Measurements from ENCODE around the gene CPVL.

Gene CPVL

DNA sequence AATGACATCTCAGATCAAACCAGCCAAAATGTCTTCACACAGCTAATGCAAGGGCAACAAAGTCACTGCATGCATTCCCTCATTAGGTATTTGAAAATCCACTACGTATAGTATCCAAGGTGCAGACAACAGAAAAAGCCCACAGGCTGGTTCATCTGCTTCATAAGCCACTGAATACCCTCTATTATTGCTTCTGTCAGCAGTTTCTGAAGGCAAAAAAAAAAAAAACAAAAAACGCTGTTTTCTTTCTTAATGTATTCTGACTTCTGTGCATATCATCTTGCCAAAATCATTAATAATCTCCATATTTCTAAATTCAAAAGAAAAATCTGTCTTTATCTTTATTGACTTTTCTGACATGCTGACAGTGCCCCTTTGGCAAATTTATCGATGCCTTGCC, 13.4 kb downstream of the CPVL start:
- H2BK15ac ChIP-seq (replicated peaks; ENCODE audit: low read depth), result no peak overlapping the region
- no CpG with 5 or more reads among the region's 3 CpGs for WGBS (ENCODE audit: extremely low coverage, insufficient coverage, low lambda C conversion rate)

DNA sequence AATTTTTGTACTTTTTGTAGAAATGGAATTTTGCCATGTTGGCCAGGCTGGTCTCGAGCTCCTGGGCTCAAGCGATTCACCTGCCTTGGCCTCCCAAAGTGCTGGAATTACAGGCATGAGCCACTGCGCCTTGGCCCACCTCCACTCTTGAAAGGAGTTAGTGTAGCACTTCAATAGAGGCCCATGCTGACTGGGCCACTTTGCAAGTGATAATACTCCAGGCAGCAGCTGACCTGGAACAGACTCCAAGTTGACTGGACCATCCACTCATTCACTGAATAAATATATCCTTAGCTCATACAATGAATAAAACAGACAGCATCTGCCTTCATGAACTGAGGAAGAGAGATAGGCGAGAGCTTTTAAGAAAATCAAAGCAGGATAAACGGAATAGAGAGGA, 14.7 kb downstream of the CPVL start:
- Histone ChIP-seq H3K4me2 (ENCODE audit: low read length) (no peak overlapping the region), H3K4me3 (ENCODE audit: low read length) (no peak overlapping the region), H2BK120ac (ENCODE audit: low read depth, low read length) (no peak overlapping the region), H4K8ac (ENCODE audit: low read depth, low read length) (no peak overlapping the region), H3K56ac (ENCODE audit: low read length) (no peak overlapping the region), H3K36me3 (ENCODE audit: control insufficient read depth, insufficient read depth, low read length) (no peaks in the 10 kb centered on the region), H3K27me3 (ENCODE audit: insufficient read depth, low read length, poor library complexity) (no peaks in the 10 kb centered on the region), H3K9ac (ENCODE audit: low read length) (no peak overlapping the region), H4K5ac (ENCODE audit: low read length) (no peak overlapping the region), H2BK15ac (replicated peaks; ENCODE audit: low read depth) (no peak overlapping the region), H3K23ac (ENCODE audit: low read length) (no peak overlapping the region), H3K18ac (ENCODE audit: low read length) (no peak overlapping the region), H3K27ac (ENCODE audit: low read depth, low read length) (no peak overlapping the region), H3K4me1 (ENCODE audit: control insufficient read depth, low read depth, low read length) (peaks cover 2% of the 10 kb centered on the region), H3K4ac (ENCODE audit: low read depth, low read length) (no peak overlapping the region), H2BK5ac (ENCODE audit: low read length) (no peak overlapping the region), H3K79me2 (ENCODE audit: control insufficient read depth, insufficient read depth, low read length) (no peaks in the 10 kb centered on the region), H2AK5ac (ENCODE audit: low read length) (no peak overlapping the region), H3K79me1 (ENCODE audit: low read length) (no peaks in the 10 kb centered on the region)
- DNase-seq, result no peak
- WGBS (ENCODE audit: extremely low coverage, insufficient coverage, low lambda C conversion rate), result no CpG with 5 or more reads among the region's 5 CpGs

More for the DNA sequence above, 13.4 kb downstream of the CPVL start:
- Histone ChIP-seq H3K56ac (ENCODE audit: low read length) (no peak overlapping the region), H2AK5ac (ENCODE audit: low read length) (no peak overlapping the region), H3K36me3 (ENCODE audit: control insufficient read depth, insufficient read depth, low read length) (no peaks in the 10 kb centered on the region), H3K4me2 (ENCODE audit: low read length) (no peak overlapping the region), H3K4ac (ENCODE audit: low read depth, low read length) (no peak overlapping the region), H3K18ac (ENCODE audit: low read length) (no peak overlapping the region), H3K79me1 (ENCODE audit: low read length) (no peaks in the 10 kb centered on the region), H3K27ac (ENCODE audit: low read depth, low read length) (no peak overlapping the region), H3K4me3 (ENCODE audit: low read length) (no peak overlapping the region), H3K27me3 (ENCODE audit: insufficient read depth, low read length, poor library complexity) (no peaks in the 10 kb centered on the region), H2BK120ac (ENCODE audit: low read depth, low read length) (no peak overlapping the region), H4K8ac (ENCODE audit: low read depth, low read length) (no peak overlapping the region), H3K4me1 (ENCODE audit: control insufficient read depth, low read depth, low read length) (no peaks in the 10 kb centered on the region), H4K5ac (ENCODE audit: low read length) (no peak overlapping the region), H2BK5ac (ENCODE audit: low read length) (no peak overlapping the region), H3K9ac (ENCODE audit: low read length) (no peak overlapping the region), H3K79me2 (ENCODE audit: control insufficient read depth, insufficient read depth, low read length) (no peaks in the 10 kb centered on the region), H3K23ac (ENCODE audit: low read length) (no peak overlapping the region)
- DNase-seq, result no peak

DNA sequence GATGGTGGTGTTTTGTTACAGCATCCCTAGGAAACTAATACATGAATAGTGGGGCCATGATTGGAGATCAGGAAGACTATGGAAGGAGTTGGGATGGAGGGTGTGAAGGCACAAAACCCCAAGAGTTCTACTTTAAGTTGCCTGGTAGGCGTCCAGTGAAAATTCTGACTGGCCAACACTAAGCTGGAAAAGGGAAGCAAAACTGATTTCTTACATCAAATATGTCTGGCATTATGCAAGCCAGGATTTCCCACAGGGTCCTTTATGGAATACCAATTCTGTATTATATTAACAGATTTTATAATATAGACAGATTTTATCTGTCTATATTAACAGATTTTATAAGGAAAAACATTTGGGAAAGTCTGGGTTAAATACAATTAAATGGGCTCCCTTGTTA, 16.2 kb downstream of the CPVL start:
- Histone ChIP-seq H3K4me1 (ENCODE audit: control insufficient read depth, low read depth, low read length) (peaks cover 2% of the 10 kb centered on the region), H3K18ac (ENCODE audit: low read length) (no peak overlapping the region), H3K4me3 (ENCODE audit: low read length) (no peak overlapping the region), H4K8ac (ENCODE audit: low read depth, low read length) (no peak overlapping the region), H2BK120ac (ENCODE audit: low read depth, low read length) (no peak overlapping the region), H3K27me3 (ENCODE audit: insufficient read depth, low read length, poor library complexity) (no peaks in the 10 kb centered on the region), H2BK15ac (replicated peaks; ENCODE audit: low read depth) (no peak overlapping the region), H2AK5ac (ENCODE audit: low read length) (no peak overlapping the region), H3K36me3 (ENCODE audit: control insufficient read depth, insufficient read depth, low read length) (no peaks in the 10 kb centered on the region), H3K9ac (ENCODE audit: low read length) (no peak overlapping the region), H3K79me1 (ENCODE audit: low read length) (no peaks in the 10 kb centered on the region), H4K5ac (ENCODE audit: low read length) (no peak overlapping the region), H3K27ac (ENCODE audit: low read depth, low read length) (no peak overlapping the region), H3K79me2 (ENCODE audit: control insufficient read depth, insufficient read depth, low read length) (no peaks in the 10 kb centered on the region), H3K4me2 (ENCODE audit: low read length) (no peak overlapping the region), H2BK5ac (ENCODE audit: low read length) (no peak overlapping the region), H3K4ac (ENCODE audit: low read depth, low read length) (no peak overlapping the region), H3K23ac (ENCODE audit: low read length) (no peak overlapping the region), H3K56ac (ENCODE audit: low read length) (no peak overlapping the region)
- DNase-seq, result no peak
- WGBS (ENCODE audit: extremely low coverage, insufficient coverage, low lambda C conversion rate), result no CpG with 5 or more reads among the region's 1 CpG

DNA sequence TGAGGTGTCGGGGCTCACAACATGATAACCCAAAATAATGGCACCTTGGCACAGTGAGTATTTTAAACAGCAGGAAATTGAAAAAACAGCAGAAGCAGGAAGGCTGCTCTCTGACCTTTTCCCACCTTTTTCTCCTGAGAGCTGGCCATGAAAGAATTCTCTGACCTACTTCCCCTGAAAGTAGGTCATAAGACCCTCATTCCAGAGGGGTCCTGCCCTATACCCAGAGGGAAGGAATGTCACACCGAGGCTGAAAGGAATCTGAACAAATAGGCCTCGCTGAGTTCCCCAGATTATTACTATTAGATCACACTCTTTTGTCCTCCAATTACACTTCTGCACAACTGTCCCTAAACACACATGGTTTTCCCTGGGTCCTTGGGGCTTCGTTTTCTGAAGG, 18.8 kb downstream of the CPVL start:
- no peaks in the 10 kb centered on the region for H3K36me3 ChIP-seq (ENCODE audit: control insufficient read depth, insufficient read depth, low read length)
- H3K18ac ChIP-seq (ENCODE audit: low read length), result no peak overlapping the region
- H3K4ac ChIP-seq (ENCODE audit: low read depth, low read length), result no peak overlapping the region
- peaks cover 2% of the 10 kb centered on the region for H3K4me1 ChIP-seq (ENCODE audit: control insufficient read depth, low read depth, low read length)
- no peak overlapping the region for H4K5ac ChIP-seq (ENCODE audit: low read length)
- H3K79me2 ChIP-seq (ENCODE audit: control insufficient read depth, insufficient read depth, low read length), result no peaks in the 10 kb centered on the region
- no peak overlapping the region for H3K4me2 ChIP-seq (ENCODE audit: low read length)
- no peak overlapping the region for H4K8ac ChIP-seq (ENCODE audit: low read depth, low read length)
- no peak overlapping the region for H3K9ac ChIP-seq (ENCODE audit: low read length)
- no peak overlapping the region for H2BK5ac ChIP-seq (ENCODE audit: low read length)
- H3K23ac ChIP-seq (ENCODE audit: low read length), result no peak overlapping the region
- H3K4me3 ChIP-seq (ENCODE audit: low read length), result no peak overlapping the region
- no peaks in the 10 kb centered on the region for H3K27me3 ChIP-seq (ENCODE audit: insufficient read depth, low read length, poor library complexity)
- no peak overlapping the region for H2AK5ac ChIP-seq (ENCODE audit: low read length)
- WGBS (ENCODE audit: extremely low coverage, insufficient coverage, low lambda C conversion rate), result no CpG with 5 or more reads among the region's 4 CpGs
- no peak overlapping the region for H2BK15ac ChIP-seq (replicated peaks; ENCODE audit: low read depth)
- H2BK120ac ChIP-seq (ENCODE audit: low read depth, low read length), result no peak overlapping the region
- H3K27ac ChIP-seq (ENCODE audit: low read depth, low read length), result no peak overlapping the region
- H3K79me1 ChIP-seq (ENCODE audit: low read length), result no peaks in the 10 kb centered on the region
- H3K56ac ChIP-seq (ENCODE audit: low read length), result no peak overlapping the region
- peak; percentile 86 for DNase-seq

DNA sequence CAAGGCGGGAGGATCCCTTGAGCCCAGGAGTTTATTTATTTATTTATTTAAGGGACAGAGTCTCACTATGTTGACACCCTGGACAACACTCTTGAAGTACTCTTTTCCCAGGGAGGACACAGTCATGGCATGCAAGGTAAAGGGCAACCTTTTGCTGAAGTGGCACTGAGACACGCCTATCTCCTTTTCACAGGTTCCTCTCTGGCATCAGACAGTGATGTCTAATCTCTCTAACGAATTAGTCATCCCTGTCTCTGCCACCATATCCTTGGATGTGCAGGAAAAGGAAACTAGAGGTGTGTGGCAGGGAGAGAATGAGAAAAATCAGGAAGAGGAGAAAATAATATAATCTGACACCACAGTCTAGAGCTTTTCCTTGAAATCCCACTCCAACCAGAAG, 19.5 kb downstream of the CPVL start:
- no CpG with 5 or more reads among the region's 3 CpGs for WGBS (ENCODE audit: extremely low coverage, insufficient coverage, low lambda C conversion rate)

DNA sequence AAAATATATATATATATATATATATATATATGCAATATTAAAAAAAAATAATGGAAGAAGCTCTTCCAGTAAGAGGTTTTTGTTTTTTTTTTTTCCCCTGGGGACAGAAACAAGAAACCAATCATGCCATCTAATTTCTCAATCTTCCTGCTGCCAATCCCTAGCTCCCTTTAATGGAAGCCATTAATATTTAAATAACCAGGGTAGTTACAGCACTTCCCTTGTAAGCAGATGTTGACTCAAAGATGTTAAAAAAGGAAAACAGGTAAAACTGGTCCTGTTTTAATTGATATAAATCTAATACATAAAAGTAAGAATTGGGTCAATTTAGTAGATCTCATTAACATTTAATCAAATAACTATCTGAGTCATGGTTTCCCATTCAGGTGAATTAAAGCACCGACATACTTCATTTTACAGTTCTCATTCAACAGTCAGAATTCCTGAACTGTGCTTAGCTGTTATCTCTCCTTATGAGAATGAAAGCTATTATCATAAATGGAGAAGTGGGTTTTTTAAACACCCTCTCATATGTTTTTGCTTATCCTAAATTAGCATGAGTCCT, 22.6 kb downstream of the CPVL start:
- H3K79me1 ChIP-seq (ENCODE audit: low read length), result no peaks in the 10 kb centered on the region
- WGBS (ENCODE audit: extremely low coverage, insufficient coverage, low lambda C conversion rate), result no CpG with 5 or more reads among the region's 1 CpG
- H3K27me3 ChIP-seq (ENCODE audit: insufficient read depth, low read length, poor library complexity), result no peaks in the 10 kb centered on the region
- H2AK5ac ChIP-seq (ENCODE audit: low read length), result no peak overlapping the region
- H3K4me3 ChIP-seq (ENCODE audit: low read length), result no peak overlapping the region
- no peak overlapping the region for H3K9ac ChIP-seq (ENCODE audit: low read length)
- H3K79me2 ChIP-seq (ENCODE audit: control insufficient read depth, insufficient read depth, low read length), result no peaks in the 10 kb centered on the region
- H3K4me2 ChIP-seq (ENCODE audit: low read length), result no peak overlapping the region
- peaks cover 4% of the 10 kb centered on the region for H3K4me1 ChIP-seq (ENCODE audit: control insufficient read depth, low read depth, low read length)
- no peak overlapping the region for H3K18ac ChIP-seq (ENCODE audit: low read length)
- no peaks in the 10 kb centered on the region for H3K36me3 ChIP-seq (ENCODE audit: control insufficient read depth, insufficient read depth, low read length)
- H3K27ac ChIP-seq (ENCODE audit: low read depth, low read length), result no peak overlapping the region
- no peak overlapping the region for H3K56ac ChIP-seq (ENCODE audit: low read length)
- H4K5ac ChIP-seq (ENCODE audit: low read length), result no peak overlapping the region
- no peak overlapping the region for H2BK120ac ChIP-seq (ENCODE audit: low read depth, low read length)
- H3K23ac ChIP-seq (ENCODE audit: low read length), result no peak overlapping the region
- no peak overlapping the region for H4K8ac ChIP-seq (ENCODE audit: low read depth, low read length)
- no peak overlapping the region for H3K4ac ChIP-seq (ENCODE audit: low read depth, low read length)
- H2BK15ac ChIP-seq (replicated peaks; ENCODE audit: low read depth), result no peak overlapping the region
- H2BK5ac ChIP-seq (ENCODE audit: low read length), result no peak overlapping the region
- DNase-seq, result no peak

More for the DNA sequence above, 19.5 kb downstream of the CPVL start:
- H3K4me2 ChIP-seq (ENCODE audit: low read length), result no peak overlapping the region
- peaks cover 2% of the 10 kb centered on the region for H3K4me1 ChIP-seq (ENCODE audit: control insufficient read depth, low read depth, low read length)
- H3K56ac ChIP-seq (ENCODE audit: low read length), result no peak overlapping the region
- no peak overlapping the region for H3K18ac ChIP-seq (ENCODE audit: low read length)
- H3K79me2 ChIP-seq (ENCODE audit: control insufficient read depth, insufficient read depth, low read length), result no peaks in the 10 kb centered on the region
- H2BK15ac ChIP-seq (replicated peaks; ENCODE audit: low read depth), result no peak overlapping the region
- H4K5ac ChIP-seq (ENCODE audit: low read length), result no peak overlapping the region
- peak overlapping the region; percentile 55 for H3K4ac ChIP-seq (ENCODE audit: low read depth, low read length)
- no peak overlapping the region for H3K4me3 ChIP-seq (ENCODE audit: low read length)
- no peaks in the 10 kb centered on the region for H3K36me3 ChIP-seq (ENCODE audit: control insufficient read depth, insufficient read depth, low read length)
- H2AK5ac ChIP-seq (ENCODE audit: low read length), result no peak overlapping the region
- no peak overlapping the region for H2BK120ac ChIP-seq (ENCODE audit: low read depth, low read length)
- no peaks in the 10 kb centered on the region for H3K27me3 ChIP-seq (ENCODE audit: insufficient read depth, low read length, poor library complexity)
- H3K23ac ChIP-seq (ENCODE audit: low read length), result no peak overlapping the region
- no peak overlapping the region for H3K9ac ChIP-seq (ENCODE audit: low read length)
- no peak overlapping the region for H3K27ac ChIP-seq (ENCODE audit: low read depth, low read length)
- no peak overlapping the region for H4K8ac ChIP-seq (ENCODE audit: low read depth, low read length)
- no peaks in the 10 kb centered on the region for H3K79me1 ChIP-seq (ENCODE audit: low read length)
- no peak for DNase-seq
- no peak overlapping the region for H2BK5ac ChIP-seq (ENCODE audit: low read length)

All from mesendoderm (in vitro differentiated cells).